GM18498 (cell line): ENCODE data around the gene SPON1.
"Not testable (repeated sequence)": the region's sequence is repeated elsewhere in the genome, so short reads cannot be mapped to it uniquely, and the experiment has no call there.

Experiments used
- ATAC-seq: cut with Tn5 transposase; IDR thresholded peaks from one replicate; pipeline ENCODE4 v1.9.1; 2021; ENCODE audit warnings: mild to moderate bottlenecking, moderate library complexity; ENCODE audit not compliant: unreplicated experiment

Gene SPON1

DNA sequence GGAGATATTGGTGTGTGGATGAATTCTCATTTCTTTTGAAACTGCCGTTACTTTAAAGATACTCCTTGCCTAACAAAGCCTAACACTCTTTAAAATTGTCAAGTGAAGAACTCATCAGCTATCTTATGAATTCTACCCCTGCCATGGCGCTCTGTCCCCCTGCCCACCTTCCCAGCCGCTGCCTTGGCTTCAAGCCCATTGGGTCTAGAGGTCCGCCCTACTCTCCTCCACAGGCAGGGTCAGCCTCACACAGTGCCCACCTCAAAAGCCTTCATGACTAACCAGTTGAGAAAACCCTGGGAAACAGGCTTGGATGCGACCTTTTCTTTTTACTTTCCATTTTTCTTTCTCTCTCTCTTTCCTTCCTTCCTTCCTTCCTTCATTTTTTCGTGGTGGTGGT, 267.9 kb downstream of the SPON1 start:
- ATAC-seq = no peak

DNA sequence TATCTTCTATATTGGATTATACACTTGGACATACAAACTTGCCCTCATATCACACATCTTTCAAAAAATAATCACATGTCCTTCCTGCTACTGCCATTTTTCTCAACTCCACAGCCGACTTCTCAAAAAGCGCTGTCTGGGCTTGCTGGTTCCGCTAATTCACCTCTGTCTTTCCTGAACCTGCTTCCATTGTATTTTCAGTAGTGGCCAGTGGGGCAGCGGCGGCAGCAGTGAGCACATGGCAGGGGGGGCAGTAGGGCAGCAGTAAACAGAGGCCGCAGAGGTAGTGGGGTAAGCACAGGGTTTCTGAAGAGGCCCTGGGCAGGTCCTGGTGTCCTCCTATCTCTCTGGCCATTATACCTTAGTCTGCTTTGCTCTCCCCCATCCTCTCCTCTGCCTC, 270.1 kb downstream of the SPON1 start:
- ATAC-seq = no peak

DNA sequence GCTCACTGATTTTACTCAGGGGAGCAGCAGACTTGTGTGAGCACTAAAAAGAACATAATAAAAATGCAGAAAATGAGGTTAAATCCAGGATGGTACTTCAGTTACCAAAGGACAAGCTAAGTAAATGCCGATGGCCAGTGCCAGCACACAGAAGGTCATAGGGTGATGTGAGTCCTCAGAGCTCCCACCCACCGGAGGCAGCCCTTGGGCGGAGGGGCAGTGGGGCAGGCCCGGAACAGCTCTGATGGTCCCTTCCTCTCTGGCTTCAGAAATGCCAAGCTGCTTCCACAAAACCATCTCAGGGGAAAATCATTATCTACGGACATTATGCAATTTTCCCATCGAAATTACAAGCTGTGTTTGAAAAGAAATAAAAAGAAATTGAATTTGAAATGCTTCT, 271.9 kb downstream of the SPON1 start:
- ATAC-seq = no peak

DNA sequence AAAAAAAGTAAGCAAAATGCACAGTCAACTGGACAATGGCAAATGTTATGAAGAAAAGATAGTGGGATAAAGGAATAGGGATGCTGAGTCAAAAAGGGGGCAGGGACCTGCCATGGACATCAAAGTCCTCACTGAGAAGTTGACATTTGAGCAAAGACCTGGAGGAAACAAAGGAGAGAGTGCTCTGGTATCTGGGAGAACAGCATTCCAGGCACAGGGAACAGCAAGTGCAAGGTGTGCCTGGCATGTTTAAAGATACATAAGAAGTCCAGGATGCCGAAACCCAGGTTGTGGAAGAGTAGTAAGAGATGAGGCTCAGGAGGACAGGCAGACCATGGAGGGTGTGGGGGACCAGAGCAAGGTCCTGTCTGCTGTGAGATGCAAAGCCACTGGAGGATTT, 273.2 kb downstream of the SPON1 start:
- no peak for ATAC-seq

DNA sequence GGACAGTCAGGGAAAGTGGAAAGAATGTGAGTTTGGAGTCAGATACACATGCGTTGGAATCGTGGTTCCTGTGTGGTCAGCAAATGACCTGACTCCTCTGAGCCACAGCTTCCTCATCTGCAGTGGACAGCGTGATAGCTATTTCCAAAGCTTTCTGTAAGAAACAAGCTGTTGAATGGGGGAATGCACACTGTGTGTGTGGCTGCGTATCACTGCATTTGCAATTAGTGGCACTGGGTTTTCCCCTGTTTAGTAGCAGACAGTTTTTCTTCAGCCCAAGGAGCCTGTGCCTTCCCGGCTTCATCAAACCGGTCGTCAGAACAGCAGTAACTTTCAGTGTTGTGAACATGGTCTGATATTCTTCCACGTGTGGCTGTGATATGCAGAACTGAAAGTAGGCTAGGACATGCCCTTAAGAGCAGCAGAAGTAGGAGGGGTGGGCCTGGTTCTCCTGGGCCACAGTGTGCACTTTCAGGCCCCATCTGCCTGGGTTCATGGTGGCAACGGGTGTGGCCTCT, 275.0 kb downstream of the SPON1 start:
- peak; percentile 99 for ATAC-seq

DNA sequence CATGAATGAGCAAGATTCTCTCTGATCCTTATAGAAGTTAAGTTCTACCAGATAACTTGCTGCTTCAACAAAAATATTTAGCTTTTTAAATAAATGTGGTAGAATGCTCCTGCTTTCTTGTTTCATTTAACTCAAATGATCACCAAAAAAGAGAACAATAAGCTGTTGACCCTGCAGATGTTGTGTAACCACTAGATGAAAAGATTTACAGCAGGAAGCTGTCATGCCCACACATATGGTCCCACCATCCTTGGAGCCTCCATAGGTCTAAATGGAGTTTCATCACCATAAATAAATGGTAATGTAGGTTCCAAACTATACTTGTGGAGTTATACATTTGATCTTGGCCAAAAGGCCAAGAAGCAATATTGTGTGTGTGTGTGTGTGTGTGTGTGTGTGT, 277.7 kb downstream of the SPON1 start:
- ATAC-seq = no peak

DNA sequence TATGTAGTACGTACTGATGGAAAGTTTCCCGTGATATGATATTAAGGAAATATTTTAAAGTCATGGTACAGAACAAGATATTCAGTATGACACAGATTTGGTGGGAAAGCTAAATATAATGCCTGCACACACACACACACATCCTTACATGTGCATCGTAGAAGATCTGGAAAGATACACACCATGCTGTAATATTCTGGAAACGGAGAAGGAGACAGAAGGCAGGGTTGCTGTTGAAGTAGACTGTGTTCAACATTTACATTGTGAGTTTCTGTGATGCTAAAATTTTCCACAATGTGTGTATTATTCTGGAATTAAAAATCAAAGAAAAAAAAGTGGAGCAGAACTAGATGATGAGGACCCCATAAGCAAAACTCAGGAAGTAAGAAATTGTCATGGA, 278.4 kb downstream of the SPON1 start:
- no peak for ATAC-seq

DNA sequence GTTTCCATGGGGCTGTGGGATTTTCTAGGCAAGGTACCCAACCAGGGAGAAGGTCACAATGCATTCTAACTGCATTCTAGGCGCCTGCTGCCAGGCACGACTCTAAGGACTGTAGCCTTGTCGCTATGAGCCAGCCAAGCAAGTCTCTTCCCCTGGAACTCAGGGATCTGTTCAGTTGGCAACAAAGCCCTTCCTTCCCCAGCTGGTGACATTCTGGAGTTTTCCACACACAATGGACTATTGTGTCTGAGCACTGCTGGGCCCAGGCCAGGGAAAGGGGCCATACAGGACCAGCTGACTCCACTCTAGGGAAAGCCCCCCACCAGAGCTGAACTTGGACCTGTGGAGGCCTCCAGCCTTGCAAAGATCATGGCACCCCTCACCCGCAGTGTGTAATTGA, 279.7 kb downstream of the SPON1 start:
- ATAC-seq = no peak

DNA sequence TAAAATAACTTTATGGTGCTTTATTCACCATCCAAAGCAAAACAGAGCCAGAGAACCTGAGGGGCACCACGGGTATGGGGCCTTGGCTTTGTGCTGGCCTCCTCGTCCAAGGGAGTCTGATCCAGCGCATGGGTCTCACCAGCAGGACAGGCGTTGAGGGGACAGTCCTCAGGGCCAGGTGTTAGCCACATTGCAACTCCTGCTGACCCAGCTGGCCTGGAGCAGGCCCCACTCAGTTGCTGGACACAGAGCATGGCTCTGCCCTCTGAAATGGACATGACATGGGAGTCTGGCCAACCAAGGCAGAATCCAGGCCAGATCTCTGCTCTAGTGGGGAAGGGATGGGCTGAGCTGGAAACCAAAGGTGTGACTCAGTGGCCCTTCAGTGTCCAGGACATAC, 280.2 kb downstream of the SPON1 start:
- ATAC-seq = no peak

DNA sequence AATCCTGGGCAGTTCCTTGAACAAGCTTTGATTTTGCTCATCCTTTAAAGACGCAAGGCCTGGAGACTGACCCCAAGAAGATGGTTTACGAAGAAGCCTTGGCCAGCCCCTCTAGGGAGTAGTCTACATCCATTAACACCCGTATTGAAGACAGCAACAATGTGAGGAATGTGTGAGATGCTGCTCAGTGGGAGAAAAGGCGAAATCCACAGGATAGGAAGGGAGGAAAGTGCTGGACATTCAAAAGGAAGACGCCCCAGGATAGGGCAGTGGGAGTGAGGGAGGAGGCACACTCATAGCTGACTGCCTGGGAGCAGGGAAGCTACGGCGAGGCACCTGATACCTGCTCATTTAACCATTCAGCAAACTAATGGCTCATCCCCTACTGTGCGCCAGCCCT, 282.4 kb downstream of the SPON1 start:
- ATAC-seq = no peak

DNA sequence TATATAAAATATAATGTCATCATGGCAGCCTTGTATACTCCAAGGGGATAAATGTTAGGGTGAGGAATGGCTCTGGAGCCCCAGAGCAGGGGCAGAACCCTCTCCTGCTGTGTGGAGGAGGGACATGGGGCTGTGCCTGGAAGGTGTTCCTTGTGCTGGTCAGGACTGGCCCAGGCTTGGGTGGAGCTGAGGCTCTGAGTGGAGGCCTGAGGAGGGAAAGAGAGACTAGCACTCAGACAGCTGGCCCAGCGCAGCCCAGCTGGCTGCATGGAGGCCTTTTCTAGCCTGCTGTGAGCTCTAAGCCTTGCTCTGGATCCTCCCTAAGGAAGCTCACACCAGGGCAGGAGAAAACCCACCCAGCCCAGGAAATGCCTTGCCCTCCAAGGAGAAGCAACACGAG, 282.9 kb downstream of the SPON1 start:
- no peak for ATAC-seq

DNA sequence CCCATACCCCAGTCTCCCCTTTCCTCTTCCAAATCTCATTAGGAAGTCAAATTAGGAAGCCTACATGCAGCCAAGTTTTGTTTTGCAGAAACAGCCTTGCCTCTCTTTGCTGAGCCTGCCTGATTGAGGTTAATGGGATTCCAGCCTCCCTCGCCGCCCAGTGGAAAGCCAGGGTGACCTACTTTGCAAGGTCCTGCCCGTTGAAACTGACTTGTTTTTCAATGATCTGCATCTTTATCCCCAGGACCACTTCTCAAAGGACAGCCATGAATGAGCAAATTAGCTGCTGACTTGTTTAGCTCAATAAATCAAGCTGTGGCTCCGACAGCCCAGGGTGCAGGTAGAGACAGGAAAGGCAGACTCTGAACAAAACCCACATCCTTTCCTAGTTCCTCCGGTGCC, 286.1 kb downstream of the SPON1 start:
- ATAC-seq = no peak

DNA sequence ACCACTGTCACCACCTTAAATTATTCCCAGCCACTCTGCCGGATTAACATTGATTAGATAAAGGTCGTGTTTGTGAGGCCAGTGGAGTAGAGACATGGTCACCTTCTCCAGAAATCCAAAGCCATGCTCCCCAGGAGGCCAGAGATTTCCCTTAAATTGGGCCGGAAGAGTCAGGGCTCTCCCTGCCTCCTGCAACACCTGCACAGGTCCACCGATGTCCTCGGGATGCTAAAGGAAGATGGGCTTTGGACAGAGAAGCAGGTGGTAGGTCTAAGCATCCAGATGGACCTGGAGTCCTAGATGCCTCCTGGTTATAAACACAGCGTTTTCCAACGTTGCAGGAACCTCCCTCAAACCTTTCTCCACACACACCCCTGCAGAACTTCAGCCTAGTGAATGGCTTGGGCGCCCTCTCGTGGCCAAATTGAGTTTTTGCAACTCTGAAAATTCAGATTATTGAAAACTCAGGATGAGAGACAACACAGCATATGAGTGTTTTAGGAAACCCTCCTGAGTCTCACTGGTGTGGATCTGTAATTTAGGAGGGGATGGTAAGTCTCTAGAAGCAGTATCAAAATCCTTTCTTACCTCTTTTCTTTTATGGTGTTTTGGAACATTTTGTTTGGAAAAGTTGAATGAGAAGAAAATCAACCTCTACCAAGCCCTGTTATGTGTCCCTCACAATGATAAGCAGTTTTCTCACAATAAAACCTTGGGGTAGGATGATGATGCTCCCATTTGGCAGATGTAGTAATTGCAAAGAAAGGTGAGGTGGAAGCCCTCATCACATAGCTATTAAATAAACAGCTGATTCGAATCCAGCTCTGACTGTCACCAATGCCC, 286.8 kb downstream of the SPON1 start:
- ATAC-seq = no peak

DNA sequence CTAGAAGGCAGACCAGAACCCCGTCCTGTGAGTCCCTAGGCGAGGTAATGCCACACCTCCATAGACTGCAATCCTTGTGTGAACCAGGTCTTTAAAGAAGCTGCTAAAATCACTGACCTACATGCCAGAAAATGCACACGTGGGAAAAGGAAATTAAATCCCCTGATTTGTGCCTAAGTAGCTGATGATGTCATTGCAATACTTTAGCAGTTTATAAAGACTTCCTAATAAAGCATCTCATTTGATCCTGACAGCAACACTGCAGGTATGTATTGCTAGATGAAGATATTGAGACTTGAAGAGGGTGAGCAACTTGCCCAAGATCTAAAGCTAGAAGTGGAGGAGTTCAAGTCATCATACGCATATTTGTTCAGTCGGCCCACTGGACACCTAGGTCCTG, 289.2 kb downstream of the SPON1 start:
- ATAC-seq = no peak

DNA sequence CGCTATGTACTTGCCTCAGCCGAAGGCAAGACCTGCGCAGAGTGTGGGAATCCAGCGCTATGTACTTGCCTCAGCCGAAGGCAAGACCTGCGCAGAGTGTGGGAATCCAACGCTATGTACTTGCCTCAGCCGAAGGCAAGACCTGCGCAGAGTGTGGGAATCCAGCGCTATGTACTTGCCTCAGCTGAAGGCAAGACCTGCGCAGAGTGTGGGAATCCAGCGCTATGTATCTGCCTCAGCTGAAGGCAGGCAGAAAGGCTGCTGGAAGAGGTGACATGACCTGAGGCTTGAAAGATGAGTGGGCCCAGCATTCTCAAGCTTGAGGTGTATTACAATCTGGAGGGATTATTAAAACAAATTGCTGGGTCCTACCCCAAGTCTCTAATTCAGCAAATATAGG, 290.0 kb downstream of the SPON1 start:
- not testable (repeated sequence) for ATAC-seq

DNA sequence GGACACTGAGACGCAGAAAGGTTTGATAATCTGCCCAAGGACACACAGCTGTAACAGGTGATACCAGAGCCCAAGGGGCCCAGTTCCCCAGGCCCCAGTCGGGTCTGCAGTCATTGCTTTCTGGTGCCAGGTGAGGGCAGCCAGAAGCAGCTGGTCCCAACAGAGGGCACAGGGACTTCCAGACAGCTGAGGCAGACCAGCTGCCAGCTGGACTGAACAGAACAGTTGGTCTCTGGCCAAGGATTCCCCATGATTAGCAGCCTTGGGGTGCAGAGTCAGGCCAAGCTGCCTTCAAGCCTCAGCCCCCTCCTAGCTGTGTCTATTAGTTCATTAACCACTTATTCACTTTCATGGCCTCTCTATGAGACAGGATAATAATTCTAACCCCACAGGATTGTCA, 290.9 kb downstream of the SPON1 start:
- ATAC-seq = no peak

DNA sequence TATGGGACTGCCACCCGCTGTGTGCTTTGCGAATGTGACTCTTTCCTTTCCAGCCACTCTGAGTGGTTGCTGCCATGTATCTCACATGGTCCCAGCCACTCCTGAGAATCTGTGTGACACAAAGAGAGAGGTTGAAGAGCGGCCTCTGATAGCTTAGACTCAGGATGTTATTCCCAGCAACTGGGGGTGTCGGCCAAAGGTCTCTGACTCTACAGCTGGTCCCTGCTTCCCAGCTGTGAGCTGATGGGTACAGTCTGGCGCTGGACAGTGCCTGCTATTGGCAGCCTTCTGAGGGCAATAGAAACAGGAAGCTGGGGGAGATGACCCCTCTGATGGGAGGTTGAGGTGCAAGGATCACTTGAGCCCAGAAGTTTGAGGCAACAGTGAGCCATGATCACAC, 291.3 kb downstream of the SPON1 start:
- no peak for ATAC-seq

DNA sequence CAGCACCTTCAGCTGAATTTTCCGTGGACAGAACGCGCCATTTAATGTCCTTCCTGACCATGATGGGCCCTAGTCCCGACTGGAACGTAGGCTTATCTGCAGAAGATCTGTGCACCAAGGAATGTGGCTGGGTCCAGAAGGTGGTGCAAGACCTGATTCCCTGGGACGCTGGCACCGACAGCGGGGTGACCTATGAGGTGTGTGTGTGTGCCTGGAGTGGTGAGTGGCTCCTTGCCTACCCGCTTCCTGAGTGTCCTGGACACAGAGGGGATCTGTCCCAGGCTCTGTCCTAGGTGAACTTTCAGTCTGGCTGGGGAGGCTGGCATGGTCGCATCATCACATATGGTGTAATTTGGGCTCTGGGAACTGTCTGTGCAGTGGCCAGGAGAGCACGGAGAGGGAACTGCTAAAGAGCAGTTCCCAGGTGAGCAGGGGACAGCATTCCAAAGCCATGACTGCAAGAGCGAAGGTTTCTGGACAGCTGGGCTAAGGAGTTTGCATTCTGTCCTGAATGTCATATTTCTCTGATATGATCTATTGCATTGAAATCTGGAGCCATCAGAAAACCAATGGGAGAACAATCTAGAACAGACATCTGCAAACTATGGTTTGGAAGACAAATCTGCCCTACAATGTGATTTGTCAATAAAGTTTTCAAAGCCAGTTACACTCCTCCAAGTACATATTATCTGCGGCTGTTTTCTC, 292.2 kb downstream of the SPON1 start:
- no peak for ATAC-seq

DNA sequence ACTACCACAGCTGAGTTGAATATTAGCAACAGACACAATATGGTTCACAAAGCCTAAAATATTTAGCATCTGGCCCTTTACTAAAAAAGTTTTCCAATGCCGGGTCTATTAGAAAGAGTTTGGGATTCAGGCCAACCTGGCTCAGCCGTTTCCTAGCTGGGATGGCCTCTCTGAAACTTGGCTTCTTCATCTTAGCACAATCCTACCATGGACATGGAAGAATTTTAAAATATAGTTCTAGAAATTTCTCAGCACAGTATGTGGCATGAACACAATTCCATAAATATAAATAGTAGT, 292.7 kb downstream of the SPON1 start:
- ATAC-seq = no peak

DNA sequence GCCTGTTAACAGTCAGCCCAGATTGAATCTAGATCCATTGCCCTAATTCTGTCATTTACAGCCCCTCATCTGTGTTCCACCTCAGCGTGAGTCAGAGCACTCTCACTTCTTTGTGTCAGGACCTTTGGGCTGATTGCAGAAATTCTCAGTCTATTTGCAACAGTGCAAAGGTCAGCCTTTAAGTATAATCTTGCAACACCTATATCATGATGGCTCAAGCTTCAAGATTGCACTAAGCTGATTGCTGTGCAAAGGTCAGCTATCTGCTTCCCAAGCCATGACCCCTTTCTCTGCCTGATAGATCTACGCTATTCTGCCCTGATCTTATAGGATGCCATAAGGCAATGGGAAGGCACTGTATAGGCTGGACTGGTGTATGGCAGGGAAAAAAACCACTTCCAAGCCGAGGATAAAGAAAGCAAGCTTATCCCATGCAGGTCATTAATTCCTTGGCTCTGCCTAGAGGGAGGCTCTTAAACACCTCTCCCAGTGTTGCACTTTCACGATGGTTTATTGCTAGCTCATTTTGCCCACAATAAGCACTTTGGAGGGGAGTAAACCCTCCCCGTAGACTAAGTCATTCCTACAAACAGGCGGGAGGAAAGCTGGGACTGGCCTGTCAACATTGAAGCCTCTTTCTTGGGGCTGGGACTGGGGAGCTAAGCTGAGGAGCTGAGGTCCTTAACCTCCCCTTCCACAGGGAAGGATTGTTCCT, 295.9 kb downstream of the SPON1 start:
- ATAC-seq = no peak

DNA sequence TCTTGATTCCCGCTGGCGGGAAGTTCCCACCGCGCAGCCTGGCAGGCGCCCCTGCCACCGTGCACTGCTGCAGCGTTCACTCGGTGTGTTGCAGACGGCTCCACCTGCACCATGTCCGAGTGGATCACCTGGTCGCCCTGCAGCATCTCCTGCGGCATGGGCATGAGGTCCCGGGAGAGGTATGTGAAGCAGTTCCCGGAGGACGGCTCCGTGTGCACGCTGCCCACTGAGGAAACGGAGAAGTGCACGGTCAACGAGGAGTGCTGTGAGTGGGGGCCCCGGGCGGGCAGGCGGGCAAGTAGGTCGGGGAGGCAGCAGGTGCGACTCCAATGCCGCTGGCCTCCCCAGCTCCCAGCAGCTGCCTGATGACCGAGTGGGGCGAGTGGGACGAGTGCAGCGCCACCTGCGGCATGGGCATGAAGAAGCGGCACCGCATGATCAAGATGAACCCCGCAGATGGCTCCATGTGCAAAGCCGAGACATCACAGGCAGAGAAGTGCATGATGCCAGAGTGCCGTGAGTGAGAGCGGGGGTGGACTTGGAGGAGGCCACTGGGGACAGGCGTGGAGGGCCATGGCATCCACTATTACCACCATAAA, 296.8 kb downstream of the SPON1 start:
- ATAC-seq = no peak

DNA sequence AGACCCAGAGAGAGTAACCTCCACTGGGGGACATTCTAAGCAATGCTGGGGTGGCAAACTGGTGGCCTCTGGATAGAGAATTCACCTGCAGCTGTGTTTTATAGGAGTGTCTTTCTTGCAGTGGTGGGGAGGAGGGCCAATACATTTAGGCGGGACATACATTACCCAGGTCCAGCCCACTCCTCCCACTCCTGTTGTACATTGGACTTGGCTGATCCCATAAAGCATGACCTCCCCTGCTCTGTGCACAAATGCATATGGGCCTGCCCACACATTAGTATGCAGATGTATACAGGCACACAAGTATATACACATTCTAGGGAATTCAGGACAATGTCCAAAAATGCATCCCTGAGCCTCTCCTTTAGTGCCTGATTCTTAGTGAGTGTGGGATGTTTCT, 297.4 kb downstream of the SPON1 start:
- no peak for ATAC-seq
